ENCODE measurements around the gene TP53I13. TPM values are rescaled to one million over a fixed set of nuclear protein-coding genes. Genes with fewer than 3 reads are reported as not detected.

TP53I13 gene
- total RNA-seq, 4 donors from 2014 or later, result 31.6 to 45.9 (median 40.3) TPM

- H3K9me3 ChIP-seq, result no peaks in the 10 kb centered on the region
- H3K27me3 ChIP-seq, result no peaks in the 10 kb centered on the region
- peak in 1 of 2 donors; percentile 91 for DNase-seq (ENCODE audit: low spot score in 2 of 2)
- 7% methylated on average over 23 of the region's 25 CpGs for WGBS
- TF ChIP-seq EP300 (IDR thresholded peaks at IDR 0.05) (no peak), CTCF (IDR thresholded peaks at IDR 0.05) (peak; percentile 74 to 95)
- peak overlapping the region; percentile 86 for H3K27ac ChIP-seq
- no peaks in the 10 kb centered on the region for H3K36me3 ChIP-seq
- peaks cover 82% of the 10 kb centered on the region for H3K4me1 ChIP-seq
- peak overlapping the region; percentile 88 for H3K4me3 ChIP-seq
These were observed 23.5 kb downstream of the TP53I13 start for GRCh38 chr17:29591737-29592608.

- Histone ChIP-seq H3K4me1 (peaks cover 79% of the 10 kb centered on the region), H3K36me3 (no peaks in the 10 kb centered on the region), H3K27ac (peak within 1 kb of the TSS; percentile 86), H3K9me3 (no peaks in the 10 kb centered on the region), H3K27me3 (no peaks in the 10 kb centered on the region), H3K4me3 (peak within 1 kb of the TSS; percentile 88)
- 0% methylated on average over 1 of the region's 96 CpGs for WGBS
- no peak for TF ChIP-seq EP300 (IDR thresholded peaks at IDR 0.05)
- TF ChIP-seq POLR2A (IDR thresholded peaks at IDR 0.05), result no peak
- DNase-seq (ENCODE audit: low spot score in 2 of 2), result no peak
These were observed 24.5 kb downstream of the TP53I13 start, which contains the start of gene ANKRD13B for GRCh38 chr17:29592850-29593551. Gene ANKRD13B, plus strand, starts transcription at chr17:29593132. Its CDS starts 490 bp downstream, at chr17:29593622.

GRCh38 chr17:29593591-29594518 lies 25.4 kb downstream of the TP53I13 start:
- TF ChIP-seq POLR2AphosphoS5 (IDR thresholded peaks at IDR 0.05) (no peak), EP300 (IDR thresholded peaks at IDR 0.05) (no peak), POLR2A (IDR thresholded peaks at IDR 0.05) (no peak), CTCF (IDR thresholded peaks at IDR 0.05) (peak in 1 of 2 donors; percentile 18)
- no peaks in the 10 kb centered on the region for H3K36me3 ChIP-seq
- WGBS, result 21% methylated on average over 11 of the region's 64 CpGs
- H3K4me1 ChIP-seq, result peaks cover 71% of the 10 kb centered on the region
- peak overlapping the region; percentile 56 for H3K4me3 ChIP-seq
- no peaks in the 10 kb centered on the region for H3K9me3 ChIP-seq
- no peak overlapping the region for H3K27ac ChIP-seq
- DNase-seq (ENCODE audit: low spot score in 2 of 2), result no peak
- no peaks in the 10 kb centered on the region for H3K27me3 ChIP-seq

DNA sequence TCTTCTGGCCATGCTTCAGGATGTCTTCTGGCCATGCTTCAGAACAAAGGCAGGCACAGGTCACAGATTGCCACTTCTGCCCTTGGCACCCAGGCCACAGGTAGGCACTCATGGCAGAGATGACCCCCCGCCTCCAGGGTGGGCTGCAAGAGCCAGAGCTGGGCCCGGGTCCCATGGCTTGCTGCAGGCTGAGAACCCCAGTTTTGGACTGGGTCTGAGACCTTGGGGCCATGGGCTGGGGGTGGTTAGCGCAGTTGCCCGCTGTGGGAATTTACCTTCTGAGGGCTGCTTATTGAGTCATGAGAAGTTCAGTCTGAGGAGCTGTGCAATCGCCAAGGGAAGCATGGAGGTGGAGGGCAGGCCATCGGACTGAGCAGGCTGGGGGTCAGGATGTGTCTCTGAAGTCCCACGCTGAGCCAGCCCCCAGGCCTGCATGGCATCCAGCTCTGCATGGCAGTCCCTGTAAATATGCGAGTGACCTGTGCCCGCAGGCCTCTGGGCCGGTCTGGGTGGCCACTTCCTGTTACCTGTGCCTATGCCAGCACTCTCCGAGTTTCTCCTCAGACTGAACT lies 26.1 kb downstream of the TP53I13 start:
- H3K36me3 ChIP-seq, result no peaks in the 10 kb centered on the region
- H3K27ac ChIP-seq, result no peak overlapping the region
- DNase-seq (ENCODE audit: low spot score in 2 of 2), result no peak
- peaks cover 70% of the 10 kb centered on the region for H3K4me1 ChIP-seq
- H3K4me3 ChIP-seq, result peak overlapping the region; percentile 56
- no peaks in the 10 kb centered on the region for H3K9me3 ChIP-seq
- H3K27me3 ChIP-seq, result no peaks in the 10 kb centered on the region
- 100% methylated on average over 1 of the region's 11 CpGs for WGBS
- TF ChIP-seq POLR2AphosphoS5 (IDR thresholded peaks at IDR 0.05) (no peak), POLR2A (IDR thresholded peaks at IDR 0.05) (no peak), CTCF (IDR thresholded peaks at IDR 0.05) (no peak), EP300 (IDR thresholded peaks at IDR 0.05) (no peak)

Data from suprapubic skin (tissue), 4 donors.